H1 (cell line): ENCODE measurements around the gene RRAGC.

Source experiments
- ATF2 ChIP-seq: IDR thresholded peaks from 2 replicates; pipeline ENCODE4 v1.6.1; 2012; ENCODE audit warnings: low read length, inconsistent platforms
- CBX5 ChIP-seq: fragments of 300-800, 300-1000 bp; sonication (generic); IDR thresholded peaks from 2 replicates; pipeline ENCODE4 v1.7.1; 2016; ENCODE audit warnings: antibody characterized with exemption, low read length, low read depth
- CTCF ChIP-seq, 3 experiments: IDR thresholded peaks; 1 replicate in 2 of 3; 2 replicates in 1 of 3; pipeline versions ENCODE4 v1.5.1 to v1.6.1; 2011; ENCODE audit warnings: low read length in 3 of 3, mild to moderate bottlenecking in 3 of 3, inconsistent platforms in 2 of 3, low read depth in 1 of 3, moderate library complexity in 1 of 3; ENCODE audit not compliant: insufficient read depth in 1 of 3; ENCODE audit errors: control extremely low read depth in 1 of 3
- EZH2 ChIP-seq: fragments of 200-600 bp; sonication (generic); IDR thresholded peaks from 2 replicates; pipeline ENCODE4 v1.7.1; 2012; ENCODE audit warnings: low read depth, mild to moderate bottlenecking, moderate library complexity, low read length, inconsistent platforms; ENCODE audit not compliant: severe bottlenecking
- PHF8 ChIP-seq: fragments of 200-600 bp; sonication (generic); conservative IDR thresholded peaks from 2 replicates; pipeline ENCODE4 v1.7.1; 2012; ENCODE audit warnings: low read depth, mild to moderate bottlenecking, inconsistent platforms, low read length, moderate library complexity
- POLR2A ChIP-seq, 2 experiments: IDR thresholded peaks; 1 replicate in 1 of 2; 2 replicates in 1 of 2; pipeline ENCODE4 v1.6.1; 2011; ENCODE audit warnings: low read depth in 2 of 2, low read length in 2 of 2, mild to moderate bottlenecking in 2 of 2; ENCODE audit errors: control extremely low read depth in 1 of 2
- POLR2AphosphoS5 ChIP-seq: IDR thresholded peaks from 2 replicates; pipeline ENCODE4 v1.6.1; 2011; ENCODE audit warnings: low read depth, low read length
- RFX5 ChIP-seq: IDR thresholded peaks from 2 replicates; pipeline ENCODE4 v1.6.1; 2011; ENCODE audit warnings: low read depth, low read length, improper control_type of control experiment, borderline replicate concordance
- TEAD4 ChIP-seq: IDR thresholded peaks from 2 replicates; pipeline ENCODE4 v1.6.1; 2012; ENCODE audit warnings: low read depth, low read length, inconsistent platforms, mixed read lengths

- TF ChIP-seq POLR2A (IDR thresholded peaks at IDR 0.05; ENCODE audit: control extremely low read depth in 1 of 2, low read depth in 2 of 2, low read length in 2 of 2) = no peak
- TF ChIP-seq CTCF (IDR thresholded peaks at IDR 0.05; ENCODE audit: control extremely low read depth in 1 of 3, insufficient read depth in 1 of 3, low read depth in 1 of 3, low read length in 3 of 3) = no peak
- no peak for TF ChIP-seq CBX5
- TF ChIP-seq POLR2AphosphoS5 = no peak
- TF ChIP-seq RFX5 = no peak
- TF ChIP-seq PHF8 = no peak
- no peak for TF ChIP-seq ATF2
- TF ChIP-seq TEAD4 = no peak
- TF ChIP-seq EZH2 = no peak
Observed at GRCh38 chr1:38860454-38860795, 853 bp upstream of the RRAGC start.
